ENCODE measurements around the gene LYRM4. TPM values are rescaled to one million over a fixed set of nuclear protein-coding genes. Genes with fewer than 3 reads are reported as not detected.

Gene LYRM4
- polyA plus RNA-seq, 2 of the 4 experiments (the other 2 are of a cell fraction), result 25.6 to 43.3 TPM

- ChIA-PET POLR2A (no interaction called here), CTCF (interaction anchor here (1.6 kb wide), 1 partner anchor 15 kb away, joined by 4 read pairs; no protein-coding TSS in a partner anchor)
- no peak for DNase-seq (ENCODE audit: low read depth in 1 of 2, low spot score in 1 of 2)
- ATAC-seq, result no peak
- Histone ChIP-seq H3K4me3 (no peak overlapping the region), H3K27ac (no peak overlapping the region), H3K4me1 (no peaks in the 10 kb centered on the region), H3K9me3 (no peaks in the 10 kb centered on the region), H3K4me2 (no peak overlapping the region)
- no peak for FAIRE-seq
- TF ChIP-seq KDM1A (IDR thresholded peaks at IDR 0.05; ENCODE audit: low read depth) (no peak), E2F6 (IDR thresholded peaks at IDR 0.05; ENCODE audit: borderline replicate concordance, low read depth) (no peak), CTCF (IDR thresholded peaks at IDR 0.05) (no peak), NPAS2 (CRISPR knock-in tag; IDR thresholded peaks at IDR 0.05; ENCODE audit: borderline replicate concordance) (no peak), CHD4 (IDR thresholded peaks at IDR 0.05; ENCODE audit: borderline replicate concordance) (no peak), MAFK (IDR thresholded peaks at IDR 0.05; ENCODE audit: partially characterized antibody) (no peak), MYC (IDR thresholded peaks at IDR 0.05; ENCODE audit: borderline replicate concordance, low read length) (no peak), HOXB5 (CRISPR knock-in tag; IDR thresholded peaks at IDR 0.05) (no peak), ESRRA (IDR thresholded peaks at IDR 0.05; ENCODE audit: borderline replicate concordance, low read length) (no peak), HEYL (CRISPR knock-in tag; IDR thresholded peaks at IDR 0.05) (no peak), RARB (CRISPR knock-in tag; IDR thresholded peaks at IDR 0.05) (no peak), TP53 (CRISPR knock-in tag; IDR thresholded peaks at IDR 0.05) (no peak)
- WGBS (ENCODE audit: missing lambda C conversion rate), result 100% methylated on average over 1 of the region's 1 CpG
Observed at GRCh38 chr6:5159162-5159561, 101.6 kb downstream of the LYRM4 start.

GRCh38 chr6:5158180-5158579 is 102.6 kb downstream of the LYRM4 start:
- TF ChIP-seq ZFP36 (IDR thresholded peaks at IDR 0.05; ENCODE audit: borderline replicate concordance, partially characterized antibody), result no peak
- TF ChIP-seq HDAC2 (IDR thresholded peaks at IDR 0.05), result no peak
- no peak for TF ChIP-seq FOXS1 (CRISPR knock-in tag; IDR thresholded peaks at IDR 0.05)
- TF ChIP-seq POLR2AphosphoS2 (conservative IDR thresholded peaks at IDR 0.05; ENCODE audit: low read length), result no peak
- TF ChIP-seq, protein P1, sequence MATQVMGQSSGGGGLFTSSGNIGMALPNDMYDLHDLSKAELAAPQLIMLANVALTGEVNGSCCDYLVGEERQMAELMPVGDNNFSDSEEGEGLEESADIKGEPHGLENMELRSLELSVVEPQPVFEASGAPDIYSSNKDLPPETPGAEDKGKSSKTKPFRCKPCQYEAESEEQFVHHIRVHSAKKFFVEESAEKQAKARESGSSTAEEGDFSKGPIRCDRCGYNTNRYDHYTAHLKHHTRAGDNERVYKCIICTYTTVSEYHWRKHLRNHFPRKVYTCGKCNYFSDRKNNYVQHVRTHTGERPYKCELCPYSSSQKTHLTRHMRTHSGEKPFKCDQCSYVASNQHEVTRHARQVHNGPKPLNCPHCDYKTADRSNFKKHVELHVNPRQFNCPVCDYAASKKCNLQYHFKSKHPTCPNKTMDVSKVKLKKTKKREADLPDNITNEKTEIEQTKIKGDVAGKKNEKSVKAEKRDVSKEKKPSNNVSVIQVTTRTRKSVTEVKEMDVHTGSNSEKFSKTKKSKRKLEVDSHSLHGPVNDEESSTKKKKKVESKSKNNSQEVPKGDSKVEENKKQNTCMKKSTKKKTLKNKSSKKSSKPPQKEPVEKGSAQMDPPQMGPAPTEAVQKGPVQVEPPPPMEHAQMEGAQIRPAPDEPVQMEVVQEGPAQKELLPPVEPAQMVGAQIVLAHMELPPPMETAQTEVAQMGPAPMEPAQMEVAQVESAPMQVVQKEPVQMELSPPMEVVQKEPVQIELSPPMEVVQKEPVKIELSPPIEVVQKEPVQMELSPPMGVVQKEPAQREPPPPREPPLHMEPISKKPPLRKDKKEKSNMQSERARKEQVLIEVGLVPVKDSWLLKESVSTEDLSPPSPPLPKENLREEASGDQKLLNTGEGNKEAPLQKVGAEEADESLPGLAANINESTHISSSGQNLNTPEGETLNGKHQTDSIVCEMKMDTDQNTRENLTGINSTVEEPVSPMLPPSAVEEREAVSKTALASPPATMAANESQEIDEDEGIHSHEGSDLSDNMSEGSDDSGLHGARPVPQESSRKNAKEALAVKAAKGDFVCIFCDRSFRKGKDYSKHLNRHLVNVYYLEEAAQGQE (IDR thresholded peaks at IDR 0.05), result no peak
- TF ChIP-seq SREBF2 (IDR thresholded peaks at IDR 0.05), result no peak
- TF ChIP-seq, protein P2, sequence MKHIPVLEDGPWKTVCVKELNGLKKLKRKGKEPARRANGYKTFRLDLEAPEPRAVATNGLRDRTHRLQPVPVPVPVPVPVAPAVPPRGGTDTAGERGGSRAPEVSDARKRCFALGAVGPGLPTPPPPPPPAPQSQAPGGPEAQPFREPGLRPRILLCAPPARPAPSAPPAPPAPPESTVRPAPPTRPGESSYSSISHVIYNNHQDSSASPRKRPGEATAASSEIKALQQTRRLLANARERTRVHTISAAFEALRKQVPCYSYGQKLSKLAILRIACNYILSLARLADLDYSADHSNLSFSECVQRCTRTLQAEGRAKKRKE (CRISPR knock-in tag; IDR thresholded peaks at IDR 0.05; ENCODE audit: low read depth), result no peak
- TF ChIP-seq HEYL (CRISPR knock-in tag; IDR thresholded peaks at IDR 0.05), result no peak
- H3K4me1 ChIP-seq, result no peaks in the 10 kb centered on the region
- ChIA-PET CTCF (interaction anchor here (0.7 to 1.6 kb wide), 4 partner anchors 9 to 108 kb away, joined by 3 to 4 read pairs (median 4); no protein-coding TSS in a partner anchor), POLR2A (no interaction called here)
- FAIRE-seq (no peak), DNase-seq (ENCODE audit: low read depth in 1 of 2, low spot score in 1 of 2) (no peak), ATAC-seq (no peak)
- 59% methylated on average over 3 of the region's 3 CpGs for WGBS (ENCODE audit: missing lambda C conversion rate)
- H3K4me2 ChIP-seq, result no peak overlapping the region
- no peaks in the 10 kb centered on the region for H3K9me3 ChIP-seq
- no peak overlapping the region for H3K27ac ChIP-seq
- no peak overlapping the region for H3K4me3 ChIP-seq

Data from A549 (cell line).